B cell (primary cell): Measurements from ENCODE around the gene FFAR4.

Source experiments
- CTCF ChIP-seq: fragments of 200-600 bp; IDR thresholded peaks from one replicate; pipeline ENCODE4 v1.8.0; 2022; ENCODE audit warnings: antibody characterized with exemption, mild to moderate bottlenecking
- EZH2 ChIP-seq: IDR thresholded peaks from 2 replicates; pipeline ENCODE4 v1.6.1; 2012; ENCODE audit warnings: borderline replicate concordance, low read depth, mild to moderate bottlenecking, moderate library complexity, low read length; ENCODE audit not compliant: insufficient read depth, poor library complexity, severe bottlenecking

DNA sequence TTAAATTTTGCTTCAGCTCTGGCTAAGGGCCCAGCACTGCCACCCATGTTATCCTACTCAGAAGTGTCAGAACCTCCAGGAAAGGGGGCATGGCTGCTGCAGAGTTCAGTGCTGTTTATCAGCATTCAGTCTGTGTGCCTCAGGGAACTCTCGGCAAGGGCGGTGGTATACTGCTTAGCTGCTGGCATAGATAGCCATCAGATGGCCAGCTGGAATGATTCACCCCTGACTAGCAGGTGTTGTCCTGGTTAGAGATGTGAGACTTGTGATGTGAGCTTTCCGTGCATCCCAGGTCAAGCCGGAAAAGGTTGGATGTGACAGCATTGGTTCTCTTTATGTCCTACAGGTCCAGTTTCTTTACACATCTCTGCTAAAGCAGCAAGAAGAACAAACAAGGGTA lies 47.9 kb upstream of the FFAR4 start:
- no peak for TF ChIP-seq CTCF
- TF ChIP-seq EZH2 = no peak
